NB4 (cell line): ENCODE results near the gene DLX1.

ENCODE experiments used
- DNase-seq: peaks from one replicate; pipeline ENCODE4 v3.0.0; 2010; ENCODE audit warnings: low read depth
- H3K4me3 ChIP-seq: one replicate; pipeline ENCODE4 v1.5.1; 2011; ENCODE audit warnings: mild to moderate bottlenecking, low read depth, low read length, moderate library complexity
- MYC ChIP-seq: IDR thresholded peaks from 2 replicates; pipeline ENCODE4 v1.6.1; 2011; ENCODE audit warnings: low read depth, low read length
- POLR2A ChIP-seq: IDR thresholded peaks from 2 replicates; pipeline ENCODE4 v1.6.1; 2011; ENCODE audit warnings: mild to moderate bottlenecking; ENCODE audit not compliant: insufficient read length; ENCODE audit errors: extremely low read depth
- TF ChIP-seq, protein P1 (sequence below): IDR thresholded peaks from 2 replicates; pipeline ENCODE4 v1.6.1; 2011; ENCODE audit warnings: low read depth, low read length
- TF ChIP-seq, protein P2 (sequence below): IDR thresholded peaks from one replicate; pipeline ENCODE4 v1.5.1; 2012; ENCODE audit warnings: low read depth, low read length

DLX1 gene

DNA sequence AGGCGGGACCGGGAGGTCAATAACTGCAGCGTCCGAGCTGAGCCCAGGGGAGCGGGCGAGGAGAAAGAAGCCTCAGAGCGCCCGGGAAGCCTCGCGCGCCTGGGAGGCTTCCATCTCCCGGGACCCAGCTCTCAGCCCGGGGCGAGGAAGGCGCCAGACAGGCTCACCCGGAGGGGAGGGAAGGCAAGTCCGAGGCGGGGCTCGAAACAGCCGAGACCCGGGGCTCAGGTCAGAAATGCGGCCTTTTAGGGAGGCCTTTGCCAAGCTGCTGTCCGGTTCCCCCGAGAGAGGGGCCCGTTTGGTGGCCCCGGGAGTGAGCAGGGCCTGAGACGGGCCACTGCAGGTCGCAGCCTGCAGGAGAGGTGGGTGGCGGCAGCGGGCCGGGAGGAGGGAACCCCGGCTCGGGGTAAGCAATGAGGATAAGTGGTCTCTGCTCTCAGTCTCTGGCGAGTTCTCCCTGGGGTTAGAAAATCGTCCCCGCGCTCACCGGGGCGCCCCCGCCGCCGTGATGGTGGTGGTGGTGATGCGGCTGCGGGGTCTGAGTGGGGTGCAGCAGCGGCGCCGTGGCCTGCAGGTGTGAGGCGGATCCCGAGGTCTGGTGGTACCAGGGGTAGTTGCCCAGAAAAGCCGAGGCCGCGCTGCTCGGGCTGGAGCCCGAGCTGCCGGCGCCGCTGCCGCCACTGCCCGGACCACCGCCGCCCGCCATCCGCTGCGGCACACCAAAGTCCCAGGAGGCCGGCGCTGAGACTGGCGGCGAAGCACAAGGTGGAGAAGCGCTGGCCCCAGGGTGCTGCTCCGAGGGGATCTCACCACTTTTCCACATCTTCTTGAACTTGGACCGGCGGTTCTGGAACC, 15.0 kb downstream of the DLX1 start:
- DNase-seq: peak; percentile 80
- TF ChIP-seq POLR2A (no peak), MYC (no peak)
- TF ChIP-seq, protein P1, sequence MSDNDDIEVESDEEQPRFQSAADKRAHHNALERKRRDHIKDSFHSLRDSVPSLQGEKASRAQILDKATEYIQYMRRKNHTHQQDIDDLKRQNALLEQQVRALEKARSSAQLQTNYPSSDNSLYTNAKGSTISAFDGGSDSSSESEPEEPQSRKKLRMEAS: no peak
- TF ChIP-seq, protein P2, sequence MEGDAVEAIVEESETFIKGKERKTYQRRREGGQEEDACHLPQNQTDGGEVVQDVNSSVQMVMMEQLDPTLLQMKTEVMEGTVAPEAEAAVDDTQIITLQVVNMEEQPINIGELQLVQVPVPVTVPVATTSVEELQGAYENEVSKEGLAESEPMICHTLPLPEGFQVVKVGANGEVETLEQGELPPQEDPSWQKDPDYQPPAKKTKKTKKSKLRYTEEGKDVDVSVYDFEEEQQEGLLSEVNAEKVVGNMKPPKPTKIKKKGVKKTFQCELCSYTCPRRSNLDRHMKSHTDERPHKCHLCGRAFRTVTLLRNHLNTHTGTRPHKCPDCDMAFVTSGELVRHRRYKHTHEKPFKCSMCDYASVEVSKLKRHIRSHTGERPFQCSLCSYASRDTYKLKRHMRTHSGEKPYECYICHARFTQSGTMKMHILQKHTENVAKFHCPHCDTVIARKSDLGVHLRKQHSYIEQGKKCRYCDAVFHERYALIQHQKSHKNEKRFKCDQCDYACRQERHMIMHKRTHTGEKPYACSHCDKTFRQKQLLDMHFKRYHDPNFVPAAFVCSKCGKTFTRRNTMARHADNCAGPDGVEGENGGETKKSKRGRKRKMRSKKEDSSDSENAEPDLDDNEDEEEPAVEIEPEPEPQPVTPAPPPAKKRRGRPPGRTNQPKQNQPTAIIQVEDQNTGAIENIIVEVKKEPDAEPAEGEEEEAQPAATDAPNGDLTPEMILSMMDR: no peak
- H3K4me3 ChIP-seq: peak overlapping the region; percentile 16

DNA sequence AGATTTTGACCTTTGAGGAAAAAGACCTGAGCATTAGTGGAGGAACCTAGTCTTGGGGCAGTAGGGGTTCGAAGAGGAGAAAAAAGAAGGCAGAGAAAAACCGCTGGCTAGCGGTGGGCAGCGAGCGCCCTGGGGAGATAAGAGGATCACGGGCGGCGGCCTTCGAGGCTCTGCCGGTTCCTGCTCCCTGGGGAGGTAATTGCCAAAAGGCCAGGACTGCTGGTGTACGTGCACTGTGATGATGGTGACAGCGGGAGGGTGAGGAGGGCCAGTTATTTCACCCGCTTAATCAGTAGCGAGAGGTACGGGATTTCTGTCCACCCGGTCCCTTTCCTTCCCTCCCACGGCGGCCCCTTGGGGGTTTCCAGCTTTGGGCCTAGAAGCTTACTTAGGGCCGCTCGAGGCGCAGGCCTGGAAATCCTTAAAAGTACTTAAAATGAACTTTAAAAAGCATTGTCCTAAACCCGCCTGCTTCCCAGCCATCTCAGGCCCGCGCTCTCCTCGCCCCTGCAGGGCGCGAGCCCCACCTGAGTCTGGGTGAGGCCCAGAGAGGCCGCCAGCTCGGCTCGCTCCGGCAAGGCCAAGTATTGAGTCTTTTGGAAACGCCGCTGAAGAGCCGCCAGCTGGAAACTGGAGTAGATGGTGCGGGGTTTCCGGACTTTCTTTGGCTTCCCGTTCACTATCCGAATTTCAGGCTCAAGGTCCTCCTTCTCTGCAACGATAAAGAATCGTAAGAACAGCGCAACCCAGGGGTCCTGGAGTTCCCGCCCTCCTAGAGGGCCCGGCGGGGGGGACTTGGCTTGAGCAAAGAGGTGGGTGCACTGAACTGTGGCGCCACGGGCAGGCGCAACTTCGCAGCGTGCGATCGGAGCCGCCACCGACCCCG, 15.9 kb downstream of the DLX1 start:
- peak overlapping the region; percentile 64 for H3K4me3 ChIP-seq
- DNase-seq: peak; percentile 74

DNA sequence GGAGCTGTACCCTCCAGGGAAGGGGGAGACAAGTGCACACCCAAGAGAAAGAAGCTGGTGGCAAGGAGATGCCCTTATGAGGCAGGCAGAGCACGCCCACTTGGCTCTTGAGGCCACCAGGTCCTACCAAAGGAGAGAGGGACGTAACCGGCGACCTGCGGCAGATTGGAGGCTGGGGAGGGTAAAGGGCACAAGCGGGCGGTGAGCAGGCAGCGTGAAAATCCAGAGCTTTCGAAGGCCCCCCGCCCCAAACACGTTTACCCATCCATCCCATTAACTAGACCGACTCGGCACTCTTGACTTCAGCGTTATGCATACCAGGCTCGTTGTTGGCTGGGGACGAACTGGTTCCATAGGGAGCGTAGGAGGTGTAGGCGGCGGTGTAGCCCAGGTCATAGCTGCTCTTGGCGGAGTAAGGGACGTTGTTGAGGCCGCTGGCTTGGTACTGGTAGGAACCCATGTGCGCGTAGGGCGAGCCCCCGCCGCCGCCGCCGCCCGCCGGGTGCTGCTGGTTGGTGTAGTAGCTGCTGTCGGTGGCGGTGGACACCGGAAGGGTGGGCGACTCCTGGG, 16.6 kb downstream of the DLX1 start:
- peak; percentile 74 for DNase-seq
- H3K4me3 ChIP-seq: peak overlapping the region; percentile 64
- TF ChIP-seq MYC (no peak), POLR2A (no peak)
- TF ChIP-seq, protein P2: no peak
- TF ChIP-seq, protein P1: no peak

More for the DNA sequence above, 15.9 kb downstream of the DLX1 start:
- no peak for TF ChIP-seq POLR2A
- TF ChIP-seq, protein P1: no peak
- TF ChIP-seq, protein P2: no peak
- no peak for TF ChIP-seq MYC

DNA sequence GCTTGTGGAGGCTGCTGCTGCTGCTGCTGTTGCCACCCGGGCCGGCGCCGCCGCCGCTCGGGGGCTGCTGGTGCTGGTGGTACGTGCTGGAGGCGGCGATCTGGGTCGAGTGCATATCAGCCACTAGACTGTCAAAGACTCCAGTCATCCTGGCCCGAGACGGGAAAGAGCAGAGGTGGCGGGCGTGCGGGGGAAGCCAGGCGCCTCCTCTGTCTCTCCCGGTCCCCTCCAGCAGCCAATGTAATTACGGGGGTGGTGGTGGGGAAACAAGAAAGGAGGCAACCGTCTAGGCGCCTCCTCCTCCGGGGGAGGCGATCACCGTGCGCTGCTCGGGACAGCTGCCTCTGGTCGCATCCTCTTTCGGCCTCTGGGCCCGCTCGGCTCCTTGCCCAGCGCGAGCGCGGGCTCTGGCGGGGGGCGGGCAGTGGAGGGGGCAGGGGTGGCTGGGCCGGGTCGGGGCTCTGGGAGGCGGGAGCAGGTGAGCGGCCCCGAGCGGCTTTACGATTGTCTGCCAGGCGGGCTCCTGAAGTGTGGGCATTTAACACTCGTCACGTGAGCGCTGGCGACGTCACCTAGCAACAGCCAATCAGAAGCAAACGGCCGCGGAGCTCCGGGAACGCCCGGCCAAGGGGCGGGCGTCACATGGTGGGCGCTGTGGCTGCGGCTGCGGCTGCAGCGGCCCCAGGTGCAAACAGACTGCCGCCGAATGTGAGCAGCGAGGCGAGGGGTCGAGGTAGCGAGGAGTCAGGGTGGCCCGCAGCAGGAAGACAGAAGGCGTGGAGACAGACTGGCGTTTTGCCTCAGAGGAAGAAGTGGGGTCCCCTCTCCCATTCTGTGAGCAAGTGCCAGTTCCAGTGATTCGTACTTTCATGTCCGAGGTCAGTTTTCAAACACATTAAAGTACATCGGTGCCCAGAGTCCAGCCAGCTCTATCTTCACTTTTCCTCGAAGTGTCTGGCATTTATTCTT, 17.4 kb downstream of the DLX1 start, which contains the start of gene DLX2:
DLX2 (minus strand) TSS at position 510 of the 969 bp plus-strand sequence; CDS start at position 148, 362 bp downstream.
- peak within 1 kb of the TSS; percentile 64 for H3K4me3 ChIP-seq
- DNase-seq: peak; percentile 93
- TF ChIP-seq, protein P2: no peak
- TF ChIP-seq MYC (peak; percentile 69), POLR2A (peak; percentile 8)
- TF ChIP-seq, protein P1: peak; percentile 91
